ENCODE results near the gene ZPLD1. TPM values are rescaled to one million over a fixed set of nuclear protein-coding genes. Genes with fewer than 3 reads are reported as not detected.

Gene ZPLD1
- total RNA-seq, 1 experiment from 2014 or later, result not detected

GRCh38 chr3:102514241-102514640, 79.4 kb downstream of the ZPLD1 start:
- Histone ChIP-seq H3K4me2 (no peak overlapping the region), H3K9me2 (ENCODE audit: insufficient read depth) (no peaks in the 10 kb centered on the region; the same call in 1 of the 2 replicates), H3K4me3 (no peak overlapping the region), H3K27ac (no peak overlapping the region), H3K79me2 (ENCODE audit: low read depth) (no peaks in the 10 kb centered on the region), H3F3A (ENCODE audit: insufficient read depth, low read depth) (no peaks in the 10 kb centered on the region), H3K9me3 (ENCODE audit: insufficient read depth, low read depth) (peaks cover 15% of the 10 kb centered on the region), H3K27me3 (ENCODE audit: insufficient read depth, low read depth) (no peaks in the 10 kb centered on the region), H4K20me1 (ENCODE audit: insufficient read depth) (no peaks in the 10 kb centered on the region), H3K36me3 (ENCODE audit: low read depth) (no peaks in the 10 kb centered on the region), H2AFZ (no peak overlapping the region), H3K4me1 (replicated peaks; ENCODE audit: insufficient read depth) (0 out of 2 replicates have a peak, but pooled peaks cover 6% of the 10 kb centered on the region)
- ChIA-PET CTCF (no interaction called here), POLR2A (ENCODE audit: unreplicated experiment) (no interaction called here)
- DNase-seq, result no peak
- no TSS peak for BruUV-seq (replicated peaks)
- no peak for TF ChIP-seq EZH2 (IDR thresholded peaks at IDR 0.05; ENCODE audit: low read depth)
- TF ChIP-seq CTCF (conservative IDR thresholded peaks at IDR 0.05), result no peak
- intact Hi-C loops (cut with micrococcal nuclease; ENCODE audit: unreplicated experiment), result no loop called here

GRCh38 chr3:102521246-102521645, 86.4 kb downstream of the ZPLD1 start:
- TF ChIP-seq CTCF (conservative IDR thresholded peaks at IDR 0.05) (no peak), EZH2 (IDR thresholded peaks at IDR 0.05; ENCODE audit: low read depth) (no peak)
- intact Hi-C loops (cut with micrococcal nuclease; ENCODE audit: unreplicated experiment), result no loop called here
- no peak for DNase-seq
- POLR2A ChIA-PET (ENCODE audit: unreplicated experiment), result no interaction called here
- Histone ChIP-seq H4K20me1 (ENCODE audit: insufficient read depth) (no peaks in the 10 kb centered on the region), H3K4me1 (replicated peaks; ENCODE audit: insufficient read depth) (no peaks in the 10 kb centered on the region), H3F3A (ENCODE audit: insufficient read depth, low read depth) (no peaks in the 10 kb centered on the region), H3K9me2 (ENCODE audit: insufficient read depth) (no peaks in the 10 kb centered on the region; the same call in 1 of the 2 replicates), H3K36me3 (ENCODE audit: low read depth) (no peaks in the 10 kb centered on the region), H2AFZ (peak overlapping the region; percentile 20; the same call in 1 of the 2 replicates), H3K4me2 (no peak overlapping the region), H3K27me3 (ENCODE audit: insufficient read depth, low read depth) (no peaks in the 10 kb centered on the region), H3K4me3 (no peak overlapping the region), H3K9me3 (ENCODE audit: insufficient read depth, low read depth) (no peaks in the 10 kb centered on the region; the same call in 1 of the 2 replicates), H3K79me2 (ENCODE audit: low read depth) (no peaks in the 10 kb centered on the region), H3K27ac (no peak overlapping the region)
- CTCF ChIA-PET, result no interaction called here
- BruUV-seq (replicated peaks), result no TSS peak

- Histone ChIP-seq H3K9me2 (ENCODE audit: insufficient read depth) (0 out of 2 replicates have a peak, but pooled peaks cover 4% of the 10 kb centered on the region), H3K4me3 (no peak overlapping the region), H3F3A (ENCODE audit: insufficient read depth, low read depth) (peaks cover 4% of the 10 kb centered on the region; the same call in 1 of the 2 replicates), H3K4me1 (replicated peaks; ENCODE audit: insufficient read depth) (peaks cover 13% of the 10 kb centered on the region), H3K27ac (no peak overlapping the region), H3K36me3 (ENCODE audit: low read depth) (no peaks in the 10 kb centered on the region), H3K79me2 (ENCODE audit: low read depth) (no peaks in the 10 kb centered on the region), H3K27me3 (ENCODE audit: insufficient read depth, low read depth) (no peaks in the 10 kb centered on the region), H4K20me1 (ENCODE audit: insufficient read depth) (no peaks in the 10 kb centered on the region), H3K9me3 (ENCODE audit: insufficient read depth, low read depth) (peaks cover 4% of the 10 kb centered on the region; the same call in 1 of the 2 replicates), H2AFZ (no peak overlapping the region), H3K4me2 (no peak overlapping the region)
- DNase-seq, result no peak
- BruUV-seq (replicated peaks), result no TSS peak
- TF ChIP-seq CTCF (conservative IDR thresholded peaks at IDR 0.05) (no peak), EZH2 (IDR thresholded peaks at IDR 0.05; ENCODE audit: low read depth) (no peak)
- intact Hi-C loops (cut with micrococcal nuclease; ENCODE audit: unreplicated experiment), result no loop called here
- ChIA-PET CTCF (no interaction called here), POLR2A (ENCODE audit: unreplicated experiment) (interaction anchor here (0.7 kb wide), 1 partner anchor 12 kb away, joined by 7 read pairs; no protein-coding TSS in a partner anchor)
Measured at GRCh38 chr3:102525624-102526023, 90.8 kb downstream of the ZPLD1 start.
